ENCODE data around the gene EPS15. TPM values are rescaled to one million over a fixed set of nuclear protein-coding genes. Genes with fewer than 3 reads are reported as not detected.
"Not testable (repeated sequence)": the region's sequence is repeated elsewhere in the genome, so short reads cannot be mapped to it uniquely, and the experiment has no call there.

Gene EPS15
- total RNA-seq, 3 donors from 2014 or later, result 83.6 to 144 (median 127) TPM

DNA sequence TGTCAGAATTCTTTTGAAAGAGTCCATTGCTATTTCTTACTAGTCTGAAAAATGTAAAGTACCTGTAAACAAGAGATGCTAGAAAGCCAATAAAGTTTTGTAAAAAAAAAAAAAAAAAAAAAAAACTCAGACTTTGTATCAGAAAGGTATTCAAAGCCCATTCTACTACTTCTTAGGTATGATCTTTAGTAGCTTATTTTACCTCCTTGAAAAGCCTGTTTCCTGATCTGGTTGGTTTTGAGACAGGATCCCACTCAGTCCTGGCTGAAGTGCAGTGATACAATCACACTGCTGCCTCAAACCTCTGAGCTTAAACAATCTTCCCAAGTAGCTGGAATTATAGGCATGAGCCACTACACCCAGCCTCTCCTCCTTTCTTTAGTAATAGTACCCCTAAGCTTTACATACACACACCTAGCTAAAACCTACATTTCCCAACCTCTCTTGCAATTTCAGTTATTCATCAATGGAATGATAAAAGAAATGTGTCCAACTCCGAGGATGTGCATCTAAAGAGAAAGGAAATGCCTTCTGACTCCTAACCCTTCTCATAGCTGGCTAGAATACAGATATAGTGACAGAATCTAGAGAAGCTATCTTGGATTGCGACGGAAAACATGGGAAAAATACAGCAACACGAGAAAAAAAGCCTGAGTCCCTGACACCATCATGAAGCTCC is 30.6 kb downstream of the EPS15 start:
- DNase-seq (ENCODE audit: low spot score in 2 of 2), result no peak
- TF ChIP-seq, protein P1, sequence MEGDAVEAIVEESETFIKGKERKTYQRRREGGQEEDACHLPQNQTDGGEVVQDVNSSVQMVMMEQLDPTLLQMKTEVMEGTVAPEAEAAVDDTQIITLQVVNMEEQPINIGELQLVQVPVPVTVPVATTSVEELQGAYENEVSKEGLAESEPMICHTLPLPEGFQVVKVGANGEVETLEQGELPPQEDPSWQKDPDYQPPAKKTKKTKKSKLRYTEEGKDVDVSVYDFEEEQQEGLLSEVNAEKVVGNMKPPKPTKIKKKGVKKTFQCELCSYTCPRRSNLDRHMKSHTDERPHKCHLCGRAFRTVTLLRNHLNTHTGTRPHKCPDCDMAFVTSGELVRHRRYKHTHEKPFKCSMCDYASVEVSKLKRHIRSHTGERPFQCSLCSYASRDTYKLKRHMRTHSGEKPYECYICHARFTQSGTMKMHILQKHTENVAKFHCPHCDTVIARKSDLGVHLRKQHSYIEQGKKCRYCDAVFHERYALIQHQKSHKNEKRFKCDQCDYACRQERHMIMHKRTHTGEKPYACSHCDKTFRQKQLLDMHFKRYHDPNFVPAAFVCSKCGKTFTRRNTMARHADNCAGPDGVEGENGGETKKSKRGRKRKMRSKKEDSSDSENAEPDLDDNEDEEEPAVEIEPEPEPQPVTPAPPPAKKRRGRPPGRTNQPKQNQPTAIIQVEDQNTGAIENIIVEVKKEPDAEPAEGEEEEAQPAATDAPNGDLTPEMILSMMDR (IDR thresholded peaks at IDR 0.05), result no peak
- TF ChIP-seq POLR2AphosphoS5 (IDR thresholded peaks at IDR 0.05) (no peak), POLR2A (IDR thresholded peaks at IDR 0.05) (no peak)
- peaks cover 0 to 7% of the 10 kb centered on the region in 2 donors for H3K4me1 ChIP-seq
- intact Hi-C loops (cut with DNase I; ENCODE audit: low total_unique reads), result no loop called here
- H3K27ac ChIP-seq, result no peak overlapping the region
- no peaks in the 10 kb centered on the region for H3K27me3 ChIP-seq
- no peak overlapping the region for H3K4me3 ChIP-seq
- no peaks in the 10 kb centered on the region for H3K36me3 ChIP-seq
- H3K9me3 ChIP-seq, result no peaks in the 10 kb centered on the region

DNA sequence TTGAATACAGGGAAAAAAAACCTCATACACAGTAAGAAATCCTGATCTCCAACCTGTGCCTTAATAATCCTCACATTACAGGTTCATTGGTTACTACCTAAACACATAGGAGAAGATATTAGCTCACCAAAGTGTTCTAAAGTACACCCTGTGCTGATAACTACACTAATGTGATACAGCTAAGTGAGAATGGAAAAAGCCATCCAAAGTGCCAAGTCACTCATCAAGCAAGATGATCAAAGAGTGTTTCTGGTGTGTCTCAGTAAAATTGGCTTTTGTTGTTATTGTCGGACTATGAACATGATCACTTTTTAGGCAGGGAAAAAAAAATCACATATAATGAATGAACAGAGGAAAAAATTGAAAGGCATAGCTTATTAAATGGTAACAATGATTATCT is 31.4 kb downstream of the EPS15 start:
- H3K4me1 ChIP-seq, result peaks cover 0 to 7% of the 10 kb centered on the region in 2 donors
- no peak overlapping the region for H3K4me3 ChIP-seq
- H3K36me3 ChIP-seq, result no peaks in the 10 kb centered on the region
- no peak overlapping the region for H3K27ac ChIP-seq
- no peak for DNase-seq (ENCODE audit: low spot score in 2 of 2)
- H3K27me3 ChIP-seq, result no peaks in the 10 kb centered on the region
- H3K9me3 ChIP-seq, result no peaks in the 10 kb centered on the region
- TF ChIP-seq POLR2AphosphoS5 (IDR thresholded peaks at IDR 0.05), result no peak
- intact Hi-C loops (cut with DNase I; ENCODE audit: low total_unique reads), result no loop called here

DNA sequence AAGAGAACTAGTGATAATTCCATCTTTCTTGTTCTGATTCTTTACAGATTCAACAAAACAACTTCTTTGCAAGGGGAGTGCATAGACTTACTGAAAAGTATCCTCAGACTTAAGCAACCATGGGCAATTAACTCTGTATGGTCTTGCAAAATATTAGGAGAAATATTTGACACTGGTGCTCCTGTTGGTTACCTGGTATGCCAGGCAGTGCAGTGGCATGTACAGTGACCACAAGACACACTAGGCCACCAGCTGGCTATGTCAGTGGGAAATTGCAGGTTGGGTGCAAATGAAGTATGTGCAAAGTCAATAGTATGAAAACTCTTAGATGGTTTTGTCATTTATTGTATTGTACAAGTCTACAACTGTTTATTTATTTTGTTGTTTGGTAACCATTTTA is 34.5 kb downstream of the EPS15 start:
- no peak overlapping the region for H3K27ac ChIP-seq
- no peaks in the 10 kb centered on the region for H3K4me1 ChIP-seq

DNA sequence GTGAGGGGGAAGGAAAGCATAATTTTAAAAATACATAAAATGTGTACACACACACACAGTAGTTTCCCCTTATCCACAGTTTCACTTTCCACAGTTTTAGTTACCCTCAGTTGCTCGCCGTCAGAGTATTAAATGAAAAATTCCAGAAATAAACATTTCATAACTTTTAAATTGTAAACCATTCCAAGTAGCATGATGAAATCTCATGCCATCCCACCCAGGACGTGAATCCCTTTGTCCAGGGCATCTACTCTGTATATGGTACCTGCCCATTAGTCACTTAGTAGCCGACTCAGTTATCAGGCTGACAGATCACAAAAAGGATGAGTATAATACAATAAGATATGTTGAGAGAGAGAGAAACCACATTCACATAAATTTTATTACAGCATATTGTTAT is 36.2 kb downstream of the EPS15 start:
- Histone ChIP-seq H3K36me3 (no peaks in the 10 kb centered on the region), H3K4me3 (no peak overlapping the region), H3K27ac (no peak overlapping the region), H3K27me3 (no peaks in the 10 kb centered on the region), H3K4me1 (no peaks in the 10 kb centered on the region), H3K9me3 (no peaks in the 10 kb centered on the region)
- intact Hi-C loops (cut with DNase I; ENCODE audit: low total_unique reads), result no loop called here
- no peak for DNase-seq (ENCODE audit: low spot score in 2 of 2)
- TF ChIP-seq, protein P1 (IDR thresholded peaks at IDR 0.05), result no peak
- TF ChIP-seq POLR2AphosphoS5 (IDR thresholded peaks at IDR 0.05) (no peak), POLR2A (IDR thresholded peaks at IDR 0.05) (no peak)

More for the DNA sequence above, 34.5 kb downstream of the EPS15 start:
- H3K4me3 ChIP-seq, result no peak overlapping the region
- TF ChIP-seq POLR2A (IDR thresholded peaks at IDR 0.05) (no peak), POLR2AphosphoS5 (IDR thresholded peaks at IDR 0.05) (no peak)
- TF ChIP-seq, protein P1 (IDR thresholded peaks at IDR 0.05), result no peak
- no peaks in the 10 kb centered on the region for H3K27me3 ChIP-seq
- H3K36me3 ChIP-seq, result no peaks in the 10 kb centered on the region
- DNase-seq (ENCODE audit: low spot score in 2 of 2), result no peak
- intact Hi-C loops (cut with DNase I; ENCODE audit: low total_unique reads), result no loop called here
- H3K9me3 ChIP-seq, result no peaks in the 10 kb centered on the region

DNA sequence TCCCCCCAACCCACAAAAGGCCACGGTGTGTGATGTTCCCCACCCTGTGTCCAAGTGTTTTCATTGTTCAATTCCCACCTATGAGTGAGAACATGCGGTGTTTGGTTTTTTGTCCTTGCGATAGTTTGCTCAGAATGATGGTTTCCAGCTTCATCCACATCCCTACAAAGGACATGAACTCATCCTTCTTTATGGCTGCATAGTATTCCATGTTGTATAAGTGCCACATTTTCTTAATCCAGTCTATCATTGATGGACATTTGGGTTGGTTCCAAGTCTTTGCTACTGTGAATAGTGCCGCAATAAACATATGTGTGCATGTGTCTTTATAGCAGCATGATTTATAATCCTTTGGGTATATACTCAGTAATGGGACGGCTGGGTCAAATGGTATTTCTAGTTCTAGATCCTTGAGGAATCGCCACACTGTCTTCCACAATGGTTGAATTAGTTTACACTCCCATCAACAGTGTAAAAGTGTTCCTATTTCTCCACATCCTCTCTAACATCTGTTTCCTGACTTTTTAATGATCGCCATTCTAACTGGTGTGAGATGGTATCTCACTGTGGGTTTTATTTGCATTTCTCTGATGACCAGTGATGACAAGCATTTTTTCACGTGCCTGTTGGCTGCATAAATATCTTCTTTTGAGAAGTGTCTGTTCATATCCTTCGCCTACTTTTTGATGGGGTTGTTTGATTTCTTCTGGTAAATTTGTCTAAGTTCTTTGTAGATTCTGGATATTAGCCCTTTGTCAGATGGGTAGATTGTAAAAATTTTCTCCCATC is 44.0 kb downstream of the EPS15 start:
- H3K9me3 ChIP-seq; intact Hi-C loops (cut with DNase I; ENCODE audit: low total_unique reads); H3K36me3 ChIP-seq; DNase-seq (ENCODE audit: low spot score in 2 of 2); H3K4me1 ChIP-seq; H3K27ac ChIP-seq; H3K27me3 ChIP-seq; H3K4me3 ChIP-seq: not testable (repeated sequence)
